ENCODE measurements around the gene REM2. TPM values are rescaled to one million over a fixed set of nuclear protein-coding genes. Genes with fewer than 3 reads are reported as not detected.
A peak's percentile ranks its signal among the peaks of the same experiment; 100 is the strongest.

Gene REM2
- total RNA-seq, 1 donor from 2014 or later: 1.9 TPM

DNA sequence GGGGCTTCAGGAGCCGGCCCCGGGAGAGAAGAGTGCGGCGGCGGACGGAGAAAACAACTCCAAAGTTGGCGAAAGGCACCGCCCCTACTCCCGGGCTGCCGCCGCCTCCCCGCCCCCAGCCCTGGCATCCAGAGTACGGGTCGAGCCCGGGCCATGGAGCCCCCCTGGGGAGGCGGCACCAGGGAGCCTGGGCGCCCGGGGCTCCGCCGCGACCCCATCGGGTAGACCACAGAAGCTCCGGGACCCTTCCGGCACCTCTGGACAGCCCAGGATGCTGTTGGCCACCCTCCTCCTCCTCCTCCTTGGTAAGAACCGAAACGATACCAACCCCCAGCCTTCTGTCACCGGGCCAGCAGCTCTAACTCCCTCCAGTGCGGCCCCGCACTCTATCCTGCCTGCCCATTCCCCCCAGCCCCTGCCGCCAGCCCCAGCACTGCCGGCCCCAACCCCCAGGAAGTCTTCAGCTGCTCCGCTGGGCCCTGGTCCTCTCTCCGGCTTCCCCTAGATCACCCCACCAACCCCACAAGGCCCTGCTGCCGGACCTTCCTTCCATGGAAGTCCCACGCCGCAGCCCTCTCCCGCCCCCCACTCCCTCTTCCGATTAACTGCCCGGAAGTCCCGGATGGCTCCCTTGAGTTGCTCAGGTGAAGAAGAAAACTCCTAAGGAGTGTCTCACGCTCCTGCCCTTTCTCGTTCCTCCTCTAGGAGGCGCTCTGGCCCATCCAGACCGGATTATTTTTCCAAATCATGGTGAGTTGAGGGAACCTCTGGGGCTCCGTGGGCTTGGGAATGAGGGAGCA is 10.8 kb upstream of the REM2 start:
- intact Hi-C loops (cut with DNase I): loop anchor here (1.0 to 5.0 kb wide), 6 partner anchors 14 to 1495 kb away; partner anchors contain the start of genes ACIN1, C14orf119, MMP14 and NFATC4
- H3K4me1 ChIP-seq: peaks cover 12 to 24% of the 10 kb centered on the region in 2 donors
- DNase-seq (ENCODE audit: low spot score in 2 of 2): peak in 1 of 2 donors; percentile 92

GRCh38 chr14:22872833-22873520 is 10.0 kb upstream of the REM2 start:
- Histone ChIP-seq H3K27me3 (no peaks in the 10 kb centered on the region), H3K36me3 (peaks cover 47% of the 10 kb centered on the region in 2 donors), H3K9me3 (no peaks in the 10 kb centered on the region), H3K4me3 (peak overlapping the region; percentile 95 to 100), H3K4me1 (peaks cover 12 to 24% of the 10 kb centered on the region in 2 donors), H3K27ac (peak overlapping the region; percentile 99 to 100)
- TF ChIP-seq, protein P1, sequence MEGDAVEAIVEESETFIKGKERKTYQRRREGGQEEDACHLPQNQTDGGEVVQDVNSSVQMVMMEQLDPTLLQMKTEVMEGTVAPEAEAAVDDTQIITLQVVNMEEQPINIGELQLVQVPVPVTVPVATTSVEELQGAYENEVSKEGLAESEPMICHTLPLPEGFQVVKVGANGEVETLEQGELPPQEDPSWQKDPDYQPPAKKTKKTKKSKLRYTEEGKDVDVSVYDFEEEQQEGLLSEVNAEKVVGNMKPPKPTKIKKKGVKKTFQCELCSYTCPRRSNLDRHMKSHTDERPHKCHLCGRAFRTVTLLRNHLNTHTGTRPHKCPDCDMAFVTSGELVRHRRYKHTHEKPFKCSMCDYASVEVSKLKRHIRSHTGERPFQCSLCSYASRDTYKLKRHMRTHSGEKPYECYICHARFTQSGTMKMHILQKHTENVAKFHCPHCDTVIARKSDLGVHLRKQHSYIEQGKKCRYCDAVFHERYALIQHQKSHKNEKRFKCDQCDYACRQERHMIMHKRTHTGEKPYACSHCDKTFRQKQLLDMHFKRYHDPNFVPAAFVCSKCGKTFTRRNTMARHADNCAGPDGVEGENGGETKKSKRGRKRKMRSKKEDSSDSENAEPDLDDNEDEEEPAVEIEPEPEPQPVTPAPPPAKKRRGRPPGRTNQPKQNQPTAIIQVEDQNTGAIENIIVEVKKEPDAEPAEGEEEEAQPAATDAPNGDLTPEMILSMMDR (IDR thresholded peaks at IDR 0.05): no peak
- no peak for DNase-seq (ENCODE audit: low spot score in 2 of 2)
- intact Hi-C loops (cut with DNase I): loop anchor here (1.0 to 5.0 kb wide), 6 partner anchors 13 to 1494 kb away; partner anchors contain the start of genes ACIN1, C14orf119, MMP14 and NFATC4

More for the DNA sequence above, 10.8 kb upstream of the REM2 start:
- Histone ChIP-seq H3K36me3 (peaks cover 40% of the 10 kb centered on the region in 2 donors), H3K27ac (peak overlapping the region; percentile 99 to 100), H3K9me3 (no peaks in the 10 kb centered on the region), H3K27me3 (no peaks in the 10 kb centered on the region), H3K4me3 (peak overlapping the region; percentile 95 to 100)
- TF ChIP-seq, protein P1 (IDR thresholded peaks at IDR 0.05): peak; percentile 81 to 97 (median 97)

DNA sequence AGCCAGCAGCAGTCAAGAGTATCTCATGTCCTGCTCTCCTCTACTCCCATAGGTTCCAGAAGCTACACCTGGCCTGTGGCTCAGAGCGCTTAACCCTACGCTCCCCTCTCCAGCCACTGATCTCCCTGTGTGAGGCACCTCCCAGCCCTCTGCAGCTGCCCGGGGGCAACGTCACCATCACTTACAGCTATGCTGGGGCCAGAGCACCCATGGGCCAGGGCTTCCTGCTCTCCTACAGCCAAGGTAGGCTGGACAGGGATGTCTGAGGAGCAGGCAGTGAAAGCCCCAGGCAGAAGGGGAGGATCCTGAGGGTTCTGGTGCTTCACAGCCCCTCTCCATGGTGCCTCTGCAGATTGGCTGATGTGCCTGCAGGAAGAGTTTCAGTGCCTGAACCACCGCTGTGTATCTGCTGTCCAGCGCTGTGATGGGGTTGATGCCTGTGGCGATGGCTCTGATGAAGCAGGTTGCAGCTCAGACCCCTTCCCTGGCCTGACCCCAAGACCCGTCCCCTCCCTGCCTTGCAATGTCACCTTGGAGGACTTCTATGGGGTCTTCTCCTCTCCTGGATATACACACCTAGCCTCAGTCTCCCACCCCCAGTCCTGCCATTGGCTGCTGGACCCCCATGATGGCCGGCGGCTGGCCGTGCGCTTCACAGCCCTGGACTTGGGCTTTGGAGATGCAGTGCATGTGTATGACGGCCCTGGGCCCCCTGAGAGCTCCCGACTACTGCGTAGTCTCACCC is 7.8 kb upstream of the REM2 start:
- Histone ChIP-seq H3K27me3 (no peaks in the 10 kb centered on the region), H3K36me3 (peaks cover 52 to 62% of the 10 kb centered on the region in 2 donors), H3K9me3 (no peaks in the 10 kb centered on the region), H3K4me1 (peaks cover 10 to 23% of the 10 kb centered on the region in 2 donors), H3K4me3 (no peak overlapping the region), H3K27ac (no peak overlapping the region)
- TF ChIP-seq, protein P1 (IDR thresholded peaks at IDR 0.05): no peak
- intact Hi-C loops (cut with DNase I): no loop called here
- DNase-seq (ENCODE audit: low spot score in 2 of 2): no peak

DNA sequence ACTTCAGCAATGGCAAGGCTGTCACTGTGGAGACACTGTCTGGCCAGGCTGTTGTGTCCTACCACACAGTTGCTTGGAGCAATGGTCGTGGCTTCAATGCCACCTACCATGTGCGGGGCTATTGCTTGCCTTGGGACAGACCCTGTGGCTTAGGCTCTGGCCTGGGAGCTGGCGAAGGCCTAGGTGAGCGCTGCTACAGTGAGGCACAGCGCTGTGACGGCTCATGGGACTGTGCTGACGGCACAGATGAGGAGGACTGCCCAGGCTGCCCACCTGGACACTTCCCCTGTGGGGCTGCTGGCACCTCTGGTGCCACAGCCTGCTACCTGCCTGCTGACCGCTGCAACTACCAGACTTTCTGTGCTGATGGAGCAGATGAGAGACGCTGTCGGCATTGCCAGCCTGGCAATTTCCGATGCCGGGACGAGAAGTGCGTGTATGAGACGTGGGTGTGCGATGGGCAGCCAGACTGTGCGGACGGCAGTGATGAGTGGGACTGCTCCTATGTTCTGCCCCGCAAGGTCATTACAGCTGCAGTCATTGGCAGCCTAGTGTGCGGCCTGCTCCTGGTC is 7.2 kb upstream of the REM2 start:
- Histone ChIP-seq H3K9me3 (no peaks in the 10 kb centered on the region), H3K27ac (no peak overlapping the region), H3K4me1 (peaks cover 7 to 16% of the 10 kb centered on the region in 2 donors), H3K4me3 (no peak overlapping the region), H3K27me3 (no peaks in the 10 kb centered on the region), H3K36me3 (peaks cover 52 to 62% of the 10 kb centered on the region in 2 donors)
- intact Hi-C loops (cut with DNase I): no loop called here
- no peak for DNase-seq (ENCODE audit: low spot score in 2 of 2)
- TF ChIP-seq, protein P1 (IDR thresholded peaks at IDR 0.05): no peak

GRCh38 chr14:22877000-22877501 is 6.0 kb upstream of the REM2 start:
- no peaks in the 10 kb centered on the region for H3K27me3 ChIP-seq
- H3K9me3 ChIP-seq: no peaks in the 10 kb centered on the region
- TF ChIP-seq, protein P1 (IDR thresholded peaks at IDR 0.05): no peak
- peaks cover 52 to 62% of the 10 kb centered on the region in 2 donors for H3K36me3 ChIP-seq
- H3K27ac ChIP-seq: no peak overlapping the region
- H3K4me3 ChIP-seq: no peak overlapping the region
- intact Hi-C loops (cut with DNase I): no loop called here
- DNase-seq (ENCODE audit: low spot score in 2 of 2): no peak
- H3K4me1 ChIP-seq: peaks cover 7 to 15% of the 10 kb centered on the region in 2 donors
